ENCODE measurements around the gene TMEM240.
"Not testable (repeated sequence)": the region's sequence is repeated elsewhere in the genome, so short reads cannot be mapped to it uniquely, and the experiment has no call there.

DNA sequence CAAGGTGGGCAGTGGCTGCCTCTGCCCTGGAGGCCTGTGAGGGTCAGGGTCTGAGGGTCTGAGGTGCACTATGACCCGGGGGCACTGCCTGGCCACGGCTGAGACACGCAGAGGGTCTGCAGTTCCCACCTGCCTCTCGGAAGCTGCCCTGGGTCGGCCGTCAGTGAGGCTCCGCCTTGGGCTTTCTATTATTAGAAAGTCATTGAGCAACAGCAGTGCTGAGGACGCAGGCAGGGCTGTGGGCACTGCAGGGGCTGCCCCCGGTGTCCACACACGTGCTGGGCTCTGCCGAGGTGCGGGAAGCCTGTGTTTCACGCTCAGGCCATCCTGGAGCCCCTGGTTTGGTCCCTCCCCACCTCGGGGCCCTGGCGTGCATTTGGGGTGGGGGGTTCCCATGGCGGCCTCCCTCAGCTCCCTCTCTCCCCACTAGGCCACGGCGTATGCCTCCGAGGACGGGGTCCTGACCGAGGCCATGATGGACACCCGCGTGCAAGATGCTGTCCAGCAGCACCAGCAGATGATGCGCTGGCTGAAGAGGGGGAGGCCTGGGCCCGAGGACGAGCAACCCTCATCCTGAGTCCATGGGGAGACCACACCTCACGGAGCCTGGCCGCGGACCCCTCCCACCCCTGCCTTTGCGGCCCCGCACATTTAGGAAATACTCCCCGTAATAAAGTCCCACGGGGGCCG, 31.5 kb downstream of the TMEM240 start:
- TF ChIP-seq CTCF (IDR thresholded peaks at IDR 0.05); EZH2 (IDR thresholded peaks at IDR 0.05; ENCODE audit: borderline replicate concordance, insufficient read depth, low read depth, low read length, poor library complexity, severe bottlenecking): not testable (repeated sequence)
